HCEC 1CT (cell line): ENCODE data around the gene MXRA8.
A peak's percentile ranks its signal among the peaks of the same experiment; 100 is the strongest.

Source experiments
- DNase-seq: peaks from one replicate; pipeline ENCODE4 v3.0.0-alpha.2; 2017

Gene MXRA8

GRCh38 chr1:1348420-1349255 lies 9.7 kb downstream of the MXRA8 start:
- DNase-seq, result peak; percentile 38

DNA sequence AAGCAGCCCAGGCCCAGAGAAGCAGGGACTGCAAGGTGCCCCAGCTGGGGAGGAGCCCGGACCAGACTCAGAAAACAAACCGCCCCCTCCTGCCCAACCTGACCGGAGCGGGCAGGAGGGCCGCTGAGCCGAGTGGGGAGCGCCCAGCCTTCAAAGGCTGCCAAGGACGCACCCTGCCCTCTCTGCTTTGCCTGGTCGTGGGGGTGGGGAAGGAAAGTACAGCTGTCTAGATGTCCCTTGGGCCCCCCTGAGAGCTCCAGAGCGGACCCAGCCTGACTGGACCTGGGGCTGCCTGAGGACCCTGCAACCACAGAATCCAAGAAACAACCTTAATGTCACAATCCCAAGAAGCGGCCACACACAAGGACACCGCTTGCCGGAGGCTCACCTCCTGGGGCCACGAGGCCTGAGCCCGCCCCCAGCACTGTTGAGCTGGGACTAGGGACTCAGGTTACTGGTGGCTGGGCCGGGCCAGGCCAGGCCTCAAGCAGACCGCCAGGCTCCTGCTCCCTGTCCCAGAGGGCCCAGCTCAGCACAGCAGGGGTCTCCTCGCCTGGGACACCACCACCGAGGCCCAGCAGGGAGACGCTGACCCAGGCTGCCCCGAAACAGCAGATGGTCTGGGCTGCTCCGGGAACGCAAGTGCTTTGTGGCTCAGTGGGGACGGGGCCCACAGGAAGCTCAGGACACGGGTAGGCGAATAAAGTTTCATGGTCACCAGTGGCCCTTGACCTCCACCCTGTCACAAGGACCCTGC lies 10.5 kb downstream of the MXRA8 start:
- DNase-seq, result no peak

DNA sequence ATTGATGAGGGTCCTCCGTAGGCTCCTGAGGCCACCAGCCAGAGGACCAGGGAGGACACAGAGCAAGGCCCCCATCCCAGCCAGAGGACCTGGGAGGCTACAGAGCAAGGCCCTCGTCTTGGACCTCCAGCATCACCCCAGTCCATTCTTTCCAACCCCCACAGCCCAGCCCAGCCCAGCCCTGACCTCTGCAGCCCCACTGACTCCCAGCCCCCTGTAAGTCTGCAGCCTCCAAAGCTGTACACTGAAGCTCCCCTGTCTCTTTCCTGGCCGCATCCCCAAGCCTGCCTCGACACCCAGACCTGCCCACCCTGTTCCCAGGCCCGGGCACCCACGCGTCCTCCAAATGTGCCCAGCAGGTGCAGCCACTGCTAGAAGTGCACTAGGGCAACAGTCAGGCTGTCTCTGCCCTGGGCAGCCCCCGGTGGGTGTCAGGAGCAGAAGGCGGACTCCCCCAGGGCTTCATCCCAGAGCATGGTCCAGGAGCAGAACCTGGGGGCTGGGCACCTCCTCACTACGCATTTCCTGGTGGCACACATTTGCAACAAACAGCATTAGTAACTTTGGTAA lies 11.2 kb downstream of the MXRA8 start:
- no peak for DNase-seq

DNA sequence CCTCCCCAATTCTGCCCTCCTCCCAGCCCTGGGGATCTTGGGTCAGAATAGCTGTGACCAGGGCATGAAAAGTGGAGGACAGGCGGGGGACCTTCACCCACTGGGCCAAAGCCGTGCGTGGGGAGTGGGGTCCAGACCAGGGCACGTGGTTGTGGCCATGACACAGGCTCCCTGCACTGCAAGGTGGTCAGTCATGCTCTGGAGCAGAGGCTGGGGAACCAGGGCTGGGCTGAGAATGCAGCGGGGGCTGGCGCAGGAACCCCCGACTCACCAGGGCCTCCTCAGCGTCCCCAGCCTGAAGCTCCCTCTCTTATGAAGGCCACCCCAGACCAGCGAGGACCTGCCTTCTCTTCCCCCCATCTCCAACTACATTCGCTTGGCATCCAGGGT lies 11.9 kb downstream of the MXRA8 start:
- no peak for DNase-seq

DNA sequence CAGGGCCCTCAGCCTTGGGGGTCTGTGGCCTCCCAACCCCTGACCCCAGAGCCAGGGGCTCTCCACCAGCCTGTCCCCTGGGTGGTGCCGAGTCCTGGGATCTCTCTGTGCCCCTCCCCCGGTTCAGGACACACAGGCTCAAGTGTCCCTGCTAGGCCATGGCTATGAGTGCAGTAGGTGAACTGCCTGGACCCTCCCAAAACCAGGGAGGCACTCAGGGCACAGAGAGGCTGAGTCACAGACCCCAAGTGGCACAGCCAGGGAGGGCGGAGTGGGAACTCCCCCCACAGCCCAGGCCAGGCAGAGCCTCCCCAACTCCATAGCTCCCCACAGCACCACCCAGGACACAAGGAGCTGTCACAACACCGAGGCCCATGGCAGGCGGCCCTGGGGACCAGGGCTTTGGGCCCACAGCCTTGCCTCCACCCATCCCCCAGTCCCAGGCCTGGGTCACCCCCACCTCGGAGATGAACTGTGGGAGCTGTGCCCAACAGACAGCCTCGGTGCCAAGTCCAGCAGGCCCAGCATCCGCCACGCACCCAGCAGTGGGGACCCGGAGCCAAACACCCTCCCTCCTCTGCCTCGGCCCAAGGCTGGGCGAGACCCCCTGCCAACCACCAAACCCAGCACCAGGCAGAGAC lies 12.4 kb downstream of the MXRA8 start:
- DNase-seq, result peak; percentile 1

- DNase-seq, result peak; percentile 36
These were observed 13.0 kb downstream of the MXRA8 start for GRCh38 chr1:1345384-1345783.

DNA sequence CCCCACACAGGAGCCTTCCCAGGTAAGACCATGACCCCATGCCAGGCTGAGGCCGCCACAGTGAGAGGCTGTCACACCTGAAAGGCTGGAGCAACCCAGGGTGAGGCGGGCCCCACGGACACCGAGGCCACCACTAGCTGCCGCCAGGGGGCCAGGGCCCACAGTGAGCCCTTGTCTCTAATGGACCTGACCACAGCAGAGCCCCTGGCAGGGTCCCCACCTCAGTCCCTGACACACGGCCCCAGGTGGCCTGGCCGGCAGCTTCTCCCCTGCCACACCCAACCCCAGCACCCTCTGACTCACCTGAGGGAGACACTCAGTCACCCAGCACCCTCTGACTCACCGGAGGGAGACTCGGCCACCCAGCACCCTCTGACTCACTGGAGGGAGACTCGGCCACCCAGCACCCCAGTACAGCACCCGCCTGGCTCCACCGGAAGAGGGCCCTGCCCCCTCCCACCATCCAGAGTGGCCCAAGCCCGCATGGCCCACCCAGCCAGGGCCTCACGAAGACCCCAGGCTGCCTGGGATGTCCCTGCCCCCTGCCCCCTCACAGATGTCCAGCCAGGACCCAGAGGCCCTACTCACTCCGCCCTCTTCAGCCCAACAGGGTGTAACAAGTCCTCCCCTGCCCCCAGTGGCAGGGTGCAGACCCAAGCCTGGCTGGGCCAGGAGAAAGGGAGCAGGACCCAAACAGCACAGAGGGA lies 13.5 kb downstream of the MXRA8 start:
- peak; percentile 85 for DNase-seq

DNA sequence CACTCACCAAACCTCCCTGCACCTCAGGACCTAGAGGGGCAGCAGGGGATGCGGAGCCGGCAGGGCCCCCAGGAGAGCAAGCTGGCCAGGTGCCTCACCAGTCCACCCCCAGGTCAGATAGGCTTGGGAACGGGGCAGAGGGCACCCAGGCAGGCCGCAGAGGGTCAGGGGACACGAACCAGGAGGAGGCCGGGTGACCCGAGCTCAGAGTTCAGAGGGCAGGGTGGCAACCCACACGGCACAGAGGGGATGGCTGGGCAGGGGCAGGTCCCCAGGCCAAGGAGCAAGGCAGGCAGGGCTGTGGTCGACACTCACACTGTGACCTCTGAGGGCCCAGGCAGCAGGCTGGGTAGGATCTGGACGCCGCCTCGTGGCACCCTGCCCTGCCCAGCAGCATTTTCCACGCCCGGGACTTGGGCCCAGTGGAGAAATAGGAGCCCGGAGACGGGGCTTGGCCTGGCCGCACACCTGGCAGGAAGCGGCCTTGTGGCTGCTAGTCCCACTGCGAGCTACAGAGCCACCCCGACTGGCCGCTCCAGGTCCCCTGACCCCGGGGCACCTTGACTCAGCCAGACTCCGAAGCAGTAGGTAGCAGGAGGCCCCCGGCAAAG lies 14.4 kb downstream of the MXRA8 start:
- DNase-seq, result no peak

DNA sequence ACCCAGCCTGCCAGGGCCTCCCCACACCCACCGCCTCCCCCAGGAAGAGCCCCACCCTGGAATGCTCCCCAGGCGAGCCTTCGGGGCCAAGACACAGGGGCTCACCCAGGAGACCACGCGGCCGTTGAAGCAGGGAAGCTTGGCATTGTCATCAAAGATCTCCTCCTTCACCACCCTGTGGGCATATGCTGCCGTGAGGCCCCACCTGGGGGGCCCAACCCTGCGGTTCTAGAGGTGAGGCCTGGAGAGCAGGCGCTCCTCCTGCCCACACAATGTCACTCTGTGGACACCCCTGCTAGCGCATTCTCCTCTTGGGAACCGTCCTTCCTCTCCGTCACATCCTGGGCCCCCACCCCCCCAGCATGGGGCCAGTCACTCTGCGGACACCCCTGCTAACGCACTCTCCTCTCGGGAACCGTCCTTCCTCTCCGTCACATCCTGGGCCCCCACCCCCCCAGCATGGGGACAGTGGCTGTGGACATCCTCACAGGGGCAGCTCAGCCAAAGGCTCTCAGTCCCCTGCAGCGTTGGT lies 15.7 kb downstream of the MXRA8 start:
- no peak for DNase-seq

- DNase-seq, result no peak
These were observed 16.2 kb downstream of the MXRA8 start for GRCh38 chr1:1342061-1342562.

GRCh38 chr1:1341549-1342021 lies 16.8 kb downstream of the MXRA8 start:
- DNase-seq, result no peak

DNA sequence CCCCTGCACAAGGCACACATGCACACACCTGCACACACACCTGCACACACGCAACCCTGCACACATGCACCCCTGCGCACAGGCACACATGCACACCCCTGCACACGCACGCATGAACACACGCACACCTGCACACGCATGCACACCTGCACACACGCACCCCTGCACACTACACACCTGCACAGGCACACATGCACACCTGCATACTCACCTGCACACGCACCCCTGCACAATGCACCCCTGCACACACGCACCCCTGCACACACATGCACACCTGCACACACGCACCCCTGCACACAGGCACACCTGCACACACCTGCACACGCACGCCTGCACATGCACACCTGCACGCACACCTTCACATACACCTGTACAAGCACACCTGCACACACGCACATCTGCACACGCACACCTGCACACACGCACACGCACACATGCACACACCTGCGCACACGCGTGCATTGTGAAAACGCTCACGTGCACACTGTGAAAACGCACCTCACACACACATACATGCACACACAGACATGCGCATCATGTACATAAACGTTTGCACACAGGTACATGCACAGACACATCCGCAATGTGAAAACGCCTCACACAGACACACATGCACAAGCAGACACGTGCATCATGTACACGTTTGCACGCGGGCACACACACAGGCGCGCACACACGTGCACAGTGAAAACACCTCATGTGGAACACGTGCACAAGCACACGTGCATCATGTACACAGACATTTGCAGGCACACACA lies 17.4 kb downstream of the MXRA8 start:
- DNase-seq, result no peak

- no peak for DNase-seq
These were observed 18.2 kb downstream of the MXRA8 start for GRCh38 chr1:1340185-1340584.

DNA sequence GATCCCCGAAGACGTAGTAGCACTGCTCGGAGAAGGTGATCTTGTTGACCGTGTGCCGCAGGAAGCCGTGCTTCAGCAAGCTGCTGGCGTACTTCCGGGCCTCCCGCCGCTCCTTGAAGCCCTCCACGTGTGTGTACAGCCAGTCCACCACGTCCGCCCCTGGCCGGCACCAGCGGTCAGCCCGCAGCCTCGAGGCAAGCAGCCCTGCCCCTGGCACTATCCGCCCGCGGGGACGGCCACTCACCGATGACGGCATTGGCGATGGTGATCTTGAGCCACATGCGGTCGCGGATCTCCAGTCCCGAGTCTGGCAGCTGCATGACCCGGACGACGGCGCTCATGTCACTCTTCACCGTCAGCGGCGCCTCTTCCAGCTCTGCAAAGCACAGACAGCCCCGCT lies 20.1 kb downstream of the MXRA8 start:
- no peak for DNase-seq

DNA sequence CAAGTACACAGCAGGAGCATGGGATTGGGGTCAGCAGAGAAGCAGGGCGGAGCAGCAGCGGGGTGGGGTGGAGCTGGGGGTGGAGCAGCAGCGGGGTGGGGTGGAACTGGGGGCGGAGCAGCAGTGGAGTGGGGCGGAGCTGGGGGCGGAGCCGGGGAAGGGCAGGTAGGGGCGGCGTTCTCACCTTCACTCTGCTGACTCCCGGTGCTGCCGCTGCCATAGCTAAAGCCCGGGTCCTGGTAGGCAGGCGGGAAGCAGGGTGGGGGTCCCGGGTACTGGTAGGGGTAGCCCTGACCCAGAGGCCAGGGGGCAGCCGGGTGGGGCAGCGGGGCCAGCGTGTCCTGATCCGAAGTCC lies 20.6 kb downstream of the MXRA8 start:
- no peak for DNase-seq

DNA sequence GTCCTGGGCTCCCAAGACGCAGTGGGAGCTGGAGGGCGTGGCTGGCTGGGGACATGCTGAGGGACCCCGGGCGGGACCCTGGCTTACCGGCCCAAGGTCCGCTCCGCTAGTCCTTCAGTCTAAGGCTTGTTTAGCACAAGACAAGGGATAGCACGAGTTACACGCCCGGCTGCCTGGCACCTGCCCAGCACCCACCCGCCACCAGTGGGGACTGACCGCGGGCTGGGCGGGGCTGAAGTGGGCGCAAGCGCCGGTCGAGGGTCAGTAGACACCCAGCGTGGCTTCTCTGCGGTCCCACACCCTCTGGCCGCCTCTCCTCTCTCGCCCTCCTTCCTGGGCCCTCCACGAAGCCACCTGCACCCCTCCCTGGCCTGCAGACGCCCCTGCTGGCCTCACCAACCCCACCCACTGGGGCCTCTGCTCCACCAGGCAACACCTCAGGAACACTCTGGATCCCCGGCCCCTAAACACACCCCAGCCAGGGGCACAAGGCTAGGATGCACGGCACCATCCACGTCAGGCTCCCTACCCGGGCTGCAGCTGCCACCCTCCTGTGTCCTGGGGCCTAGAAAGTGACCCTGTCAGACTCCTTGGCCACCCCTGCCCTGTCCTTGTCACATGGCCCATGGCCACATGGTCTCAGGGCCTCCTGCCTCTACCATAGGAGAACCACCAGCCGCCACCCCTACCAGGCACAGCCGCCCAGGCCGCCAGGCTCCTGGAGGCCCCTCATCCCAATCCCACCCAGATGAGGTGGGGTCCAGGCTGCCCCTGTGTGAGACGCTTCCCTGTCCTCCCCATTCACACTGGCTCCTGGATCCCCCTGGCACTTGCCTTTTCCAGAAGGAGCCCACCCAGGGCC lies 21.2 kb downstream of the MXRA8 start:
- no peak for DNase-seq

GRCh38 chr1:1336446-1336845 lies 21.9 kb downstream of the MXRA8 start:
- no peak for DNase-seq

DNA sequence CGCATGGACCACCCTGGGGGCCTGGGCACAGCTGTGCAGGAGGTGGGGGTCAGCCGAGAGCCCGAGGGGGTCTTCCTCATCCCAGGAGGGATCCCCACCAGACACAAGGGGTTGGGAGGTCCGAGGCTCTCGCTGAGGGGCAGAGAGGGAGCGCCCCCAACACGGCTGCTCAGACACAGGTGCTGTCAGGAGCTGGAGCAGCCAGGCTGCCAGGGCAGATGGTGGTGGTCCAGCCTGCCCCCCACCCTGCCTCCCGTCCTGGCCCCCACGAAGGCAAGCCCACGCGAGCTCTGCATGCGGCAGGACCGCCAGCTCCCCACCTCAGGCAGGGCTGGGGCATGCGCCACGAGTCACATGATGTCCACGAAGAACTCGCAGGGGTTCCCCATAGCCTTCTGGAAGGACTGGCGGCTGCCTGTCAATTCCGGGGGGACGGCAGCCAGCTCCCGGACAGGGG lies 22.5 kb downstream of the MXRA8 start:
- no peak for DNase-seq

DNA sequence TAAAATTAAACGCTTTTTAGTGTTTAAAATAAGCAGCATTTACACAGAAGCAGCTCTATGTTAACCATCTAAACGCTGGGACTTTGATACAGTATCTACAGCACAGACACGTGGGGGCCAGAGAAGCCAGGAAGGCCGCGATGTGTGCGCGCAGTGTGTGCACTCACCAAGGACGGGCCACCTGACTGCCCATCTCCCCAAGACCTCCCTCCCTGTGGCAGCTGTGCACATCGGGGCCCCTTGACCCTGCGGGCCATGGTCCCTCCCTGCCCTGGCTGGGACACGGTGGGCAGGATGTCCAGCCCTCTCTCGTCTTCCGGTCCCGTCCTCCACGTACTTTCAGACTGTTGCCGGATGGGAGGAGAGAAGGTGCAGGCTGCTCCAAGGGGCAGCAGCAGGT lies 23.1 kb downstream of the MXRA8 start:
- DNase-seq, result no peak

DNA sequence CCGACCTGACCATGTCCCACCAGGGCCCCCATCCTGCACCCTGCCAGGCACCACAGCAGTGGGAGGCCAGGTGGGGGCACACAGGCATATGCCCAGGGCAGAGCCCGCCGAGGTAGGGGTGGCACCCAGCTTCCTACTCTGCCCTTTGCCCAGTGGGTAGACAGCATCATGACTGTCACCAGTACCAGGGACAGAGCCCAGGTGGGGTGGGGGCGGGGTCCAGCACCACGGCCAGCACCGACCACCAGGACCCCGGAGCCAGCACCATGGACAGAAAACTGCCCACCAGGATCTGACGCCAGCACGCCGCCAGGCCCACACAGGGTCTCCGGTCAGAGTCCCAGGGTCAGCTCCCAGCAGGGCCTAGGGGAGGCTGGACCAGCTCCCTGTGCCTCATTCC lies 23.5 kb downstream of the MXRA8 start:
- DNase-seq, result no peak
